ENCODE data around the gene NTM.

NTM gene

GRCh38 chr11:131694526-131695424, 324.4 kb downstream of the NTM start:
- DNase-seq = peak in 2 of 4 experiments; percentile 9 to 33

GRCh38 chr11:131695889-131696429, 325.5 kb downstream of the NTM start:
- DNase-seq = no peak

GRCh38 chr11:131696690-131697089, 326.3 kb downstream of the NTM start:
- DNase-seq = no peak

- DNase-seq = no peak
Measured at GRCh38 chr11:131703311-131703710, 332.9 kb downstream of the NTM start.

GRCh38 chr11:131704682-131705081, 334.3 kb downstream of the NTM start:
- no peak for DNase-seq

GRCh38 chr11:131710511-131710910, 340.1 kb downstream of the NTM start:
- no peak for DNase-seq

GRCh38 chr11:131712897-131713296, 342.5 kb downstream of the NTM start:
- DNase-seq = no peak

- no peak for DNase-seq
Measured at GRCh38 chr11:131713529-131714134, 343.2 kb downstream of the NTM start.

GRCh38 chr11:131717616-131718015, 347.2 kb downstream of the NTM start:
- no peak for DNase-seq

GRCh38 chr11:131723088-131723487, 352.7 kb downstream of the NTM start:
- DNase-seq = no peak

- DNase-seq = no peak
Measured at GRCh38 chr11:131724436-131724975, 354.1 kb downstream of the NTM start.

- no peak for DNase-seq
Measured at GRCh38 chr11:131734871-131735270, 364.5 kb downstream of the NTM start.

GRCh38 chr11:131737357-131737756, 366.9 kb downstream of the NTM start:
- DNase-seq = no peak

- DNase-seq = no peak
Measured at GRCh38 chr11:131739243-131739882, 368.9 kb downstream of the NTM start.

- DNase-seq = no peak
Measured at GRCh38 chr11:131744847-131745246, 374.4 kb downstream of the NTM start.

GRCh38 chr11:131745405-131745804, 375.0 kb downstream of the NTM start:
- no peak for DNase-seq

- no peak for DNase-seq
Measured at GRCh38 chr11:131746201-131746600, 375.8 kb downstream of the NTM start.

- no peak for DNase-seq
Measured at GRCh38 chr11:131748151-131749050, 378.0 kb downstream of the NTM start.

GRCh38 chr11:131749101-131749500, 378.7 kb downstream of the NTM start:
- DNase-seq = no peak

GRCh38 chr11:131750152-131750551, 379.7 kb downstream of the NTM start:
- DNase-seq = no peak

- DNase-seq = no peak
Measured at GRCh38 chr11:131750692-131751091, 380.3 kb downstream of the NTM start.

GRCh38 chr11:131754671-131755070, 384.3 kb downstream of the NTM start:
- no peak for DNase-seq
